IPS-NIHi7 (cell line): ENCODE data around the gene ESR1.
"Not testable (repeated sequence)": the region's sequence is repeated elsewhere in the genome, so short reads cannot be mapped to it uniquely, and the experiment has no call there.

Experiments
- DNase-seq: peaks from one replicate; pipeline ENCODE4 v3.0.0; 2012; ENCODE audit warnings: mixed read lengths; ENCODE audit errors: extremely low spot score

ESR1 gene

GRCh38 chr6:152135755-152136448, 328.4 kb downstream of the ESR1 start:
- no peak for DNase-seq

GRCh38 chr6:152136449-152136825, 329.0 kb downstream of the ESR1 start:
- DNase-seq, result no peak

- not testable (repeated sequence) for DNase-seq
These were observed 330.9 kb downstream of the ESR1 start for GRCh38 chr6:152138344-152138743.

GRCh38 chr6:152142105-152142504, 334.6 kb downstream of the ESR1 start:
- no peak for DNase-seq

- DNase-seq, result no peak
These were observed 335.9 kb downstream of the ESR1 start for GRCh38 chr6:152143359-152143758.

GRCh38 chr6:152146385-152146784, 338.9 kb downstream of the ESR1 start:
- DNase-seq, result no peak

- DNase-seq, result no peak
These were observed 339.8 kb downstream of the ESR1 start for GRCh38 chr6:152147269-152147668.

- DNase-seq, result no peak
These were observed 340.9 kb downstream of the ESR1 start for GRCh38 chr6:152148412-152148811.

GRCh38 chr6:152150196-152150595, 342.7 kb downstream of the ESR1 start:
- DNase-seq, result no peak

- no peak for DNase-seq
These were observed 344.4 kb downstream of the ESR1 start for GRCh38 chr6:152151920-152152319.

- no peak for DNase-seq
These were observed 347.3 kb downstream of the ESR1 start for GRCh38 chr6:152154559-152155356.

GRCh38 chr6:152155792-152156191, 348.3 kb downstream of the ESR1 start:
- no peak for DNase-seq

GRCh38 chr6:152160346-152160745, 352.9 kb downstream of the ESR1 start:
- DNase-seq, result no peak

GRCh38 chr6:152161501-152161900, 354.0 kb downstream of the ESR1 start:
- DNase-seq, result no peak

- no peak for DNase-seq
These were observed 357.5 kb downstream of the ESR1 start for GRCh38 chr6:152164957-152165356.

GRCh38 chr6:152166497-152166896, 359.0 kb downstream of the ESR1 start:
- no peak for DNase-seq

- DNase-seq, result no peak
These were observed 359.4 kb downstream of the ESR1 start for GRCh38 chr6:152166897-152167296.

- no peak for DNase-seq
These were observed 360.4 kb downstream of the ESR1 start for GRCh38 chr6:152167641-152168603.

- DNase-seq, result no peak
These were observed 362.8 kb downstream of the ESR1 start for GRCh38 chr6:152170313-152170701.

- no peak for DNase-seq
These were observed 363.5 kb downstream of the ESR1 start for GRCh38 chr6:152170702-152171667.

GRCh38 chr6:152173321-152173720, 365.8 kb downstream of the ESR1 start:
- DNase-seq, result no peak
